SK-MEL-5 (cell line): ENCODE results near the gene DCAF4L1. TPM values are rescaled to one million over a fixed set of nuclear protein-coding genes. Genes with fewer than 3 reads are reported as not detected.

Experiments used
- total RNA-seq: library from RNA; depleted of rRNA; stranded (reverse); fragments of >200 nt; shearing (Covaris generic); gene quantifications from 2 replicates; pipeline ENCODE4 v1.2.3, GENCODE V29; 2014; rRNA removed

The DCAF4L1 gene
- total RNA-seq, 1 experiment from 2014 or later = 0.18 TPM

Other genes with a start within 250 kb of the DCAF4L1 start
- gene PHOX2B, start 233.0 kb upstream of the DCAF4L1 start, total RNA-seq = not detected in 2 replicates
- gene TMEM33, start 46.3 kb upstream of the DCAF4L1 start, total RNA-seq = 167 and 171 TPM in 2 replicates
- 52.3 and 63.5 TPM in 2 replicates for gene SLC30A9, start 8.8 kb downstream of the DCAF4L1 start, total RNA-seq
- gene BEND4, start 170.9 kb downstream of the DCAF4L1 start, total RNA-seq = not detected in 2 replicates